Tibial nerve (tissue), 3 donors: ENCODE measurements around the gene EPHA3.

ENCODE experiments used
- CTCF ChIP-seq, 5 experiments: fragments of 200-600 bp in 3 of 5; fragments of 450-650 bp in 2 of 5; sonication (generic) in 3 of 5; IDR thresholded peaks; one replicate each; pipeline ENCODE4 v1.5.1; 2016 to 2019; ENCODE audit warnings: antibody characterized with exemption in 5 of 5, mild to moderate bottlenecking in 3 of 5, moderate library complexity in 2 of 5
- POLR2A ChIP-seq, 2 donors: fragments of 450-650 bp; IDR thresholded peaks; one replicate each; pipeline ENCODE4 v1.6.1; 2017; ENCODE audit warnings: antibody characterized with exemption in 2 of 2, mild to moderate bottlenecking in 2 of 2, moderate library complexity in 2 of 2

GRCh38 chr3:89266074-89266473 is 158.7 kb downstream of the EPHA3 start:
- TF ChIP-seq POLR2A (IDR thresholded peaks at IDR 0.05) (no peak), CTCF (IDR thresholded peaks at IDR 0.05) (no peak)
